ENCODE results near the gene WDR59. TPM values are rescaled to one million over a fixed set of nuclear protein-coding genes. Genes with fewer than 3 reads are reported as not detected.
"Not testable (repeated sequence)": the region's sequence is repeated elsewhere in the genome, so short reads cannot be mapped to it uniquely, and the experiment has no call there.

Gene WDR59
- total RNA-seq, 1 donor = 14.8 TPM

DNA sequence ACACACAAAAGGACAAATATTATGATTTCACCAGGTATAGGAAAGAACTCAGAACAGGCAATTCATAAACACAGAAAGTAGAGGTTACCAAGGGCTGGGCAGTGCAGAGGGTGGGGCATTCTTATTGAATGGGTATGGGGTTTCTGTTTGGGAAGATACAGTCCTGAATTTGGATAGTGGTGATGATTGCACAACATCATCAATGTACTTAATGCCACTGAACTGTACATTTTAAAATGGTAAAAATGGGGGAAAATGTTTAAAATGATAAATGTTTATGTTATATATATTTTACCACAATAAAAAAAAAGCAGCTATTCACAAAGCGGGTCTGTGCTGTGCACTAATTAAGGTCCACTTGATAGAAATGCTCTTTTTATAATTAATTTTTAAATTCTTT is 137.7 kb downstream of the WDR59 start:
- TF ChIP-seq CTCF (IDR thresholded peaks at IDR 0.05; ENCODE audit: extremely low read depth, low read depth, low read length) = no peak
- H3K4me2 ChIP-seq (ENCODE audit: insufficient read depth, low read length) = no peak overlapping the region
- H3K36me3 ChIP-seq (ENCODE audit: insufficient read depth, low read length) = no peaks in the 10 kb centered on the region
- no peak overlapping the region for H3K4me3 ChIP-seq (ENCODE audit: insufficient read depth, low read length)
- peaks cover 7% of the 10 kb centered on the region for H3K27me3 ChIP-seq (ENCODE audit: insufficient read depth, low read length)
- H3K27ac ChIP-seq (ENCODE audit: low read depth, low read length) = no peak overlapping the region
- no peaks in the 10 kb centered on the region for H3K79me2 ChIP-seq (ENCODE audit: insufficient read depth, low read length)
- DNase-seq (ENCODE audit: insufficient read length, low spot score, missing footprints) = no peak
- no peaks in the 10 kb centered on the region for H4K20me1 ChIP-seq (ENCODE audit: insufficient read depth, low read length)
- no peaks in the 10 kb centered on the region for H3K4me1 ChIP-seq (ENCODE audit: insufficient read depth, low read length)
- H3K9me3 ChIP-seq (ENCODE audit: low read depth, low read length) = no peaks in the 10 kb centered on the region
- H2AFZ ChIP-seq (ENCODE audit: low read length) = no peak overlapping the region

DNA sequence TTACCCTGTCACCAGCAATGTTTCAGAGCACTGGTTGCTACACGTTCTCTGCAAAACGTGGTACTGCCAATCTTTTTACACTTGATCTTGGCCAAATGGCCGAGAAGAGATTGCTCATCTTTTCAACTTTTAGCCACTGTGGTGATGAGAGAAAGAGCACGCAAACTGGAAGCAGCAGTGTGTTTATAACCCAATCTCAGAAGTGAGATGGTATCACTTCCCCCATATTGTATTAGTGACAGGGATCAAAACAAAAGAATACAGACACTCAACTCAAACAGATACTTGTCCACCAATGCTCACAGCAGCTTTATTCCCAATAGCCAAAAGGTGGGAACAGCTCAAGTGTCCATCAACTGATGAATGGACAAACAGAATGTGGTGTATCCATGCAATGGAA is 138.2 kb downstream of the WDR59 start:
- no peaks in the 10 kb centered on the region for H3K4me1 ChIP-seq (ENCODE audit: insufficient read depth, low read length)
- H3K36me3 ChIP-seq (ENCODE audit: insufficient read depth, low read length) = no peaks in the 10 kb centered on the region
- H3K4me3 ChIP-seq (ENCODE audit: insufficient read depth, low read length) = no peak overlapping the region
- H3K79me2 ChIP-seq (ENCODE audit: insufficient read depth, low read length) = no peaks in the 10 kb centered on the region
- H2AFZ ChIP-seq (ENCODE audit: low read length) = no peak overlapping the region
- H3K9me3 ChIP-seq (ENCODE audit: low read depth, low read length) = no peaks in the 10 kb centered on the region
- DNase-seq (ENCODE audit: insufficient read length, low spot score, missing footprints) = no peak
- H3K4me2 ChIP-seq (ENCODE audit: insufficient read depth, low read length) = no peak overlapping the region
- no peak overlapping the region for H3K27ac ChIP-seq (ENCODE audit: low read depth, low read length)
- peaks cover 12% of the 10 kb centered on the region for H3K27me3 ChIP-seq (ENCODE audit: insufficient read depth, low read length)
- H4K20me1 ChIP-seq (ENCODE audit: insufficient read depth, low read length) = no peaks in the 10 kb centered on the region
- no peak for TF ChIP-seq CTCF (IDR thresholded peaks at IDR 0.05; ENCODE audit: extremely low read depth, low read depth, low read length)

- no peak for TF ChIP-seq CTCF (IDR thresholded peaks at IDR 0.05; ENCODE audit: extremely low read depth, low read depth, low read length)
- H3K4me1 ChIP-seq (ENCODE audit: insufficient read depth, low read length) = no peaks in the 10 kb centered on the region
- no peak for DNase-seq (ENCODE audit: insufficient read length, low spot score, missing footprints)
Observed at GRCh38 chr16:74844041-74844980, 140.6 kb downstream of the WDR59 start.

GRCh38 chr16:74843381-74844035 is 141.4 kb downstream of the WDR59 start:
- not testable (repeated sequence) for H3K9me3 ChIP-seq (ENCODE audit: low read depth, low read length); H2AFZ ChIP-seq (ENCODE audit: low read length); H4K20me1 ChIP-seq (ENCODE audit: insufficient read depth, low read length); H3K27ac ChIP-seq (ENCODE audit: low read depth, low read length); H3K4me2 ChIP-seq (ENCODE audit: insufficient read depth, low read length); H3K4me3 ChIP-seq (ENCODE audit: insufficient read depth, low read length); H3K79me2 ChIP-seq (ENCODE audit: insufficient read depth, low read length); DNase-seq (ENCODE audit: insufficient read length, low spot score, missing footprints); H3K36me3 ChIP-seq (ENCODE audit: insufficient read depth, low read length); H3K4me1 ChIP-seq (ENCODE audit: insufficient read depth, low read length)
- H3K27me3 ChIP-seq (ENCODE audit: insufficient read depth, low read length) = peaks cover 12% of the 10 kb centered on the region

More at GRCh38 chr16:74844041-74844980, 140.6 kb downstream of the WDR59 start:
- Histone ChIP-seq H3K27me3 (ENCODE audit: insufficient read depth, low read length) (peaks cover 12% of the 10 kb centered on the region), H3K4me2 (ENCODE audit: insufficient read depth, low read length) (no peak overlapping the region), H3K4me3 (ENCODE audit: insufficient read depth, low read length) (no peak overlapping the region), H3K9me3 (ENCODE audit: low read depth, low read length) (no peaks in the 10 kb centered on the region), H4K20me1 (ENCODE audit: insufficient read depth, low read length) (no peaks in the 10 kb centered on the region), H3K36me3 (ENCODE audit: insufficient read depth, low read length) (no peaks in the 10 kb centered on the region), H3K79me2 (ENCODE audit: insufficient read depth, low read length) (no peaks in the 10 kb centered on the region), H3K27ac (ENCODE audit: low read depth, low read length) (no peak overlapping the region), H2AFZ (ENCODE audit: low read length) (no peak overlapping the region)
